HT1080 (cell line): Measurements from ENCODE around the gene ROGDI. TPM values are rescaled to one million over a fixed set of nuclear protein-coding genes. Genes with fewer than 3 reads are reported as not detected.
"Not testable (repeated sequence)": the region's sequence is repeated elsewhere in the genome, so short reads cannot be mapped to it uniquely, and the experiment has no call there.

Experiments
- DNase-seq: peaks from one replicate; pipeline ENCODE4 v3.0.0-alpha.2; 2015; ENCODE audit warnings: low read depth
- total RNA-seq: library from RNA; depleted of rRNA; stranded (reverse); fragments of >200 nt; shearing (Covaris generic); gene quantifications from 2 replicates; pipeline ENCODE4 v1.2.3, GENCODE V29; 2014

The ROGDI gene
- total RNA-seq, 1 experiment from 2014 or later, result 5.7 TPM

DNA sequence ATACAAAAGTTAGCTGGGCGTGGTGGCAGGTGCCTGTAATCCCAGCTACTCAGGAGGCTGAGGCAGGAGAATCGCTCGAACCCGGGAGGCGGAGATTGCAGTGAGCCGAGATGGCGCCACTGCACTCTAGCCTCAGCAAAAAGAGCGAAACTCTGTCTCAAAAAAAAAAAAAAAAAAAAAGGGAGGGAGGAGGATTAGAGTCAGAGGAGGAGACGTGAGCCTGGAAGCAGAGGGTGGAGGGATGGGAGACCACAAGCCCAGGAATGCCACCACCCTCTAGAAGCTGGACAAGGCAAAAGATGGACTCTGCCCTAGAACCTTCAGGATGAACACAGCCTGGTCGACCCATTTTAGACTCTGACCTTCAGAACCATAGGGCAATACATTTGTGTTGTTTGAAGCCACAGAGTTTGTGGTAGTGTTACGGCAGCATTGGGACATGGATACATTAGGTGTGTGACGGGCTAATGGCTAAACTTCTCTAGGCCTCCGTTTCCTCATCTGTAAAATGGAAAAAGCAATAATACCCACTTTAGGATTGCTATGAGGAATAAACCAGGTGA lies 9.4 kb downstream of the ROGDI start:
- DNase-seq, result no peak

DNA sequence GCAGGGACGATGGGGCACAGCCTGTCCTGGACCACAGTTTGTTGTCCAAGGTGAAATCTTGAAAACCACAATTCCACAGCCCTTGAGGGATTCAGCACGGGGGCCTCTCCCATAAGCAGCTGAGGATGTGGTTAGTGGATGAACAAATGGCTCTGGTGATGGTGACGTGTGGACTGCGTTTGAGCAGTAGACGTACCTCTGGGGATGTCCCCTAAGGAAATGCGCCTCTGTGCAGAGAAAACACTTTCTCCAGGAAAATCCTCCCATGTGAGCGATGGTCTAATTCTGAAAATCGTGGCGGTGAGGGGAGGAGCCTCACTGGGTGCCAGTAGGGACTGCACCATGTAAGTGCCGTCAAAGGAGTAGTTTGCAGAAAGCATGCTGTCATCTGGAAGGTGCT lies 11.6 kb downstream of the ROGDI start:
- peak; percentile 36 for DNase-seq

DNA sequence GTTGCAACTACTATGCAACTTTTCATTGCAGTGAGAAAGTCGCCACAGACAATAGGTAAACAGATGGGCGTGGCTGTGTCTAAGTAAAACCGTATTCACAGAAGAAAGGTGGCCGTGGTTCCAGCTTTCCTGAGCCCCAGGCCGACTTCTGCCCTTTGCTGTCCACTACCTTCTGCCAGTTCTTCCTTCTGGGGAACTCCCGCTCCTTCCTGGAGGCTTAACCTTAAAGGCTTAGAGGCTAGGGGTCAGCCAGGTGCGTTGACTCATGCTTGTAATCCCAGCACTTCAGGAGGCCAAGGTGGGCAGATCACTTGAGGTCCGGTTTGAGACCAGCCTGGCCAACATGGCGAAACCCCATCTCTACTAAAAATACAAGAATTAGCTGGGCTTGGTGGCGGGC lies 12.2 kb downstream of the ROGDI start:
- DNase-seq, result no peak

DNA sequence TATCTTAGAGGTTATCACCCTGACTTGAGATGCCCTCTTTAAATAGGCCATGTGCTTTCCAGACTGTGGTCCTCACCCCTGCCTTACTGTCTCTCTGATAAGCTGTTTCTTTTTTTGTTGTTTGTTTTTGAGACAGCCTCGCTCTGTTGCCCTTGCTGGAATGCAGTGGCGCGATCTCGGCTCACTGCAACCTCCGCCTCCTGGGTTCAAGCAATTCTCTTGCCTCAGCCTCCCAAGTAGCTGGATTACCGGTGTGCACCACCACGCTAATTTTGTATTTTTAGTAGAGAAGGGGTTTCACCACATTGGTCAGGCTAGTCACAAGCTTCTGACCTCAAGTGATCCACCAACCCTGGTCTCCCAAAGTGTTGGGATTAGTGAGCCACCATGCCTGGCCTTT lies 13.5 kb downstream of the ROGDI start:
- DNase-seq, result no peak

DNA sequence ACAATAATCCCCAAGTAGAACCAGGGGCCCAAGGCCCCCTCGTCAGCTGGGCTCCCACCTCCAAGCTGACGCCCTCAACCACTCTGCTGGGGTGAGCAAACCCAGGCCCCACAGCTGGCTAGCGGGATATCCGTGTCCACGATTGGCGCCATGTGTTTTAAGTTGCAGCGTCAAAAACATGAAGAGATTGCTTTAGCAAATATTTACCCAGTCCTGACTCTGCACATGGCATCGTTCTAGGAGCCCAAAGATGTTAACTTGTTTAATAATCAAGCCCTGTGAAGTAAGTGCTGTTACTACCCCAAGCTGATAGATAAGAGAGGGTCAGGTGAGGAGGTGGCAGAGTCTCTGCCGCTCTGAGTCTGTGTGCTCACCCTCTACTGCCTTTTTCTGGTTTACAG lies 13.9 kb downstream of the ROGDI start:
- DNase-seq, result no peak

DNA sequence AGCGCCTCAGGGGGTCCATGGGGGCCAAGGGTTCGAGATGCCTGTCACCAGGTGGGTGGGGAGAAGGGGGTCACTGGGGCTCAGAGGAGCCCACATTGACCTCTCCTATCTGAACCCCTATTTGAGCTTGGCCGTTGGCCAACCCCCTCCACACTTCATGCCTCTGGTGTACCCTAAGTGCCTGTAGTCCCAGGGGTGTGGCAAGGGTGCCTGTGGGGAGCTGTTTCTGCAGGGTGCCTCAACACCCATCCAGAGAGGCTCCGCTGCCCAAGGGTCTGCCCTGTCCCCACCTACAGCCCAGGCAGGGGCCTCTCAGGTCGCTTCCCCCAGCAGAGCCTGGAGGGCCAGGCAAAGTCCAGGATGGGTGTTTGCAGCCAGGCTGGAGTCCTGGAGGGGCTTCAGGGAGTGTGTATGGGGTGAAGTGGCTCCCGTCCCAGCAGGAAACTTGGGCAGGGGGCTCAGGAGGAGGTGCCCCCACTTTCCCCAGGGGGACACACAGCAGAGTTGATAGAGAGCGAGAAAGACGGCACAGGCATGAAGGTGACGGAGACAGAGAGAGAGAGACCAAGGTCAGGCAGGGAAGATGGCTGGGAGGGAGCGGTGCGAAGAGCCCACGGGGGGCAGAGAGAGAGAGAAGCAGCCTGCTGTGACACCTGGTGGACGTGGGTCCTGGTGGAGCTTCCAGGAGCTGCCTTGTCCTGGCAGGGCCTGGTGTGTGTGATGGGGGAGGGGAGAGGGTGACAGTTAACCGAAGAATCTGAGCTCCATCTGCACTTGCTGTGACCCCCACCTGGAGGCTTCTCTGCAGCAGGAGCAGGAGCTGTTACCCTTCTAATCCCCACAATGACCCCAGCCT lies 14.6 kb downstream of the ROGDI start, which contains the start of gene SEPTIN12:
TSS of gene SEPTIN12 (minus strand) at position 719 of the 856 bp plus-strand sequence. CDS start at position 19, 700 bp downstream.
- DNase-seq, result no peak

DNA sequence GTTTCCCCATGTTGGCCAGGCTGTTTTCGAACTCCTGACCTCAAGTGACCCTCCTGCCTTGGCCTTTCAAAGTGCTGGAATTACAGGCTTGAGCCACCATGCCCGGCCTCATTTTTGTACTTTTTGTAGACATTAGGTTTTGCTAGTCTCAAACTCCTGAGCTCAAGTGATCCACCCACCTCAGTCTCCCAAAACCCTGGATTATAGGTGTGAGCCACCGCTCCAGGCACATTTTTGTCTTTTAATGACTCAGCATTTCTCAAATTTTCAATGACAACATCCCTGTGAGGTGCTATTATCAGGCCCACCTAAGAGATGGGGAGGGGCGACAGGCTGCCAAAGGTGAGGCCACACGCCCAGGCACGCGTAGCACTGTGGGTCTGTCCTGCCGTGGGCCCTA lies 15.4 kb downstream of the ROGDI start:
- no peak for DNase-seq

DNA sequence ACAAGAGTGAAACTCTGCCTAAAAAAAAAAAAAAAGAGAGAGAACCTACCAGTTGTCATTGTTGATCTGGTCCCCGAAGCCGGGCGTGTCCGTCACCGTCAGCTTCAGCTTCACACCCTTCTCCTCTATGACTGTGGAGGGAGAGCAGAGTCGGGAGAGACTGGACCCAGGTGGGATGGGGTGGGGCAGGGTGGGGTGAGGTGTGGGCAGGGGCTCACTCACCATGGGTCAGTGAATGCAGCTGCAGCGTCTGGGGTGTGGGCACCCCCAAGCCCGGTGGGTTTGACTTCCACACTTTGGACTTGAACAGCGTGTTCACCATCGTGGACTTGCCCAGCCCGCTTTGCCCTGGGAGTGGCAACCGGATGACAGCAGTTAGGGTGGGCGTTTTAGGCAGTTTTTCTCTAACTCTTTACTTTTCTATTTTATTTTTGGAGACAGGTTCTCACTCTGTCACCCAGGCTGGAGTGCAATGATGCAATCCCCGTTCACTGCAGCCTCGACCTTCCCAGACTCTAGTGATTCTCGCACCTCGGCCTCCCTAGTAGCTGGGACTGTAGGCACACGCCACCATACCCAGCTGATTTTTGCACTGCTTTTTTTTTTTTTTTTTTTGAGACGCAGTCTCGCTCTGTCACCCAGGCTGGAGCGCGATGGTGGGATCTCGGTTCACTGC lies 16.5 kb downstream of the ROGDI start:
- DNase-seq, result no peak

DNA sequence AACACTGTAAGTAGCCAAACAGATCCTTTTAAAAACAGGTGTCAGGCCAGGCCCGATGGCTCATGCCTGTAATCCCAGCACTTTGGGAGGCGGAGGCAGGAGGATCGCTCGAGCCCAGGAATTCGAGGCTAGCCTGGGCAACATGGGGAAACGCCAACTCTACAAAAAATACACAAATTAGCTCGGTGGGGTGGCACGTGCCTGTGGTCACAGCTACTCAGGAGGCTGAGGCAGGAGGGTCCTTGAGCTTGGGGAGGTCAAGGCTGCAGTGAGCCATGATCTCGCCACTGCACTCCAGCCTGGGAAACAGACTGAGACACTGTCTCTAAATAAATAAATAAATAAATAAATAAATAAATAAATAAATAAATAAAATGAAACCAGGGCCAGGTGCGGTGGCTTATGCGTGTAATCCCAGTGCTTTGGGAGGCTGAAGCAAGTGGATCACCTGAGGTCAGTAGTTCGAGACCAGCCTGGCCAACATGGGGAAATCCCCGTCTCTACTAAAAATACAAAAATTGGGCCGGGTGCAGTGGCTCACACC lies 17.9 kb downstream of the ROGDI start:
- DNase-seq, result not testable (repeated sequence)

DNA sequence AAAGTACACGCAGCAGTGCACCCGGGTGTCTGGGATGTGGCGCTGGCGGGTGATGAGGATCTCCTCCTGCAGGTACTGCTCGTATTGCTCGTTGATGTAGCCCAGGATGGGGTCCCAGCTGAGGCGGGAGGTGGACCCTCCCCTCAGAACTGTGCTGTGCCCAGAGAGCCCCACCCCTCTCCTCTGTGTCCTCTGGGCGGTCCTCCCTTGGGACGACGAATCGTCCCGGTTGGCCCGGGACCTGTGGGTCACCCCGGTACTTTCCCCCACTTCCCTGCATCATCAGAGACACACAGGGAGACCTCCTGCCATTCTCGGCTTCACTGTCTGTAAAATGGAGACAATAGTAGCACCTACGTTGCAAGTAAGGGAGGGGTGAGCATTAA lies 18.5 kb downstream of the ROGDI start:
- no peak for DNase-seq

DNA sequence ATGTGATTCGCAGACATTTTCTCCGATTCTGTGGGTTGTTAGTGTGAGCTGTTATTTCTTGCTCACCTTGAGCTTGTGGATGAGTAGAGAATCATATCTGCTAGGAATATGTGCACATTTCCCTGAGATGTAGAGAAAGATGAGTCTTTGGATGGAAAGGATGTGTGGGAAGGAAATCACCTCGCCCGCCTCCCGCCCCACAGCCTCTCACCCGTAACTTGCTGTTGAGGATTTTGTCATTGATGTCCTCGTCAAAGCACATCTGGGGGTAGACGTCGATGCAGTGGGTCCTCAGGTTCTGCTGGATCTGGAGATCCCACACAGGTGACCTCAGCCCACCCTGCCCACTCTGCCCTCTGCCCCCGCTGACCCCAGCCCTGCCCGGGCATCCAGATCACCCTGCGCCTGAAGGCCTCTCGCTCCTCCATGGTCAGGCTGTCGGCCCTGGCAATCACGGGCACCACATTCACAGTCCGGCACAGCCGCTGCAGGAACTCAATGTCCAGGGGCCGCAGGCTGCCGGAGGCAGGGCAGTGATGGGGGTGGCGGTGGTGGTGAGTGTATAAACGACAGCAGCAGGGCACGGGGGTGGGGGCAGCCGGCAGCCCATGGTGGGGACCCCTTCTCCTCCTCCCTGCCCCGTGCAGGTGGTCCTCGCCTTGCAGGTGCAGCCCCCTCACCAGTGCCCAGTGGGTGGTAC lies 19.0 kb downstream of the ROGDI start:
- DNase-seq, result no peak

DNA sequence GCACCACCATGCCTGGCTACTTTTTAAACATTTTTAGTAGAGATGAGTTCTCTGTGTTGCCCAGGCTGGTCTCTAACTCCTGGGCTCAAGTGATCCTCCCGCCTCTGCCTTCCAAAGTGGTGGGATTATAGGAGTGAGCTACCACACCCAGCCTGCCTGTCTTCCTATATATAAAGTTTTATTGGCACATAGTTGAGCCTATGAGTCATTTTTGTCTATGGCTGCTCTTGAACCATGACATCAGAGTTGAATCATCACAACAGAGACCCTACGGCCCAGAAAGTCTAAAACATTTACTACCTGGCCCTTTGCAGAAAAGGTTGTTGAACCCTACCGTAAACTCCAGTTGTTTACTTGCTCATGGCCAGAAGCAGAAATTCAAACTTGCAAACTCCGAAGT lies 22.2 kb downstream of the ROGDI start:
- peak; percentile 40 for DNase-seq

DNA sequence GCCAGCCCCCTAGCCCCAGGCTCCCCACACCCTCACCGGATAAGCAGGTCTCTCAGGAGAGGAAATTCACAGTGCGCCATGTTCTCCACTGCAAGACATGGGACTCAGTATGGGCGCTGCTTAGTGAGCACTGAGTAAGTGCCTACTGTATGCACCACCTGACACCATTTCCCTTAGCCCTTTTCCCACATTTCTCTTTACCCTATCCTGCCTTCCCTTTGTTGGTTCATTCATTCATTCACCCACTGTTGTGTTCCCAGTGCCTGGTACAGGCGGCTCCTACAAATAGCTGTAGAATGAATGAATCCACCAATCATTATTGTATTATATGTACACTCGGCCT lies 24.4 kb downstream of the ROGDI start:
- no peak for DNase-seq

DNA sequence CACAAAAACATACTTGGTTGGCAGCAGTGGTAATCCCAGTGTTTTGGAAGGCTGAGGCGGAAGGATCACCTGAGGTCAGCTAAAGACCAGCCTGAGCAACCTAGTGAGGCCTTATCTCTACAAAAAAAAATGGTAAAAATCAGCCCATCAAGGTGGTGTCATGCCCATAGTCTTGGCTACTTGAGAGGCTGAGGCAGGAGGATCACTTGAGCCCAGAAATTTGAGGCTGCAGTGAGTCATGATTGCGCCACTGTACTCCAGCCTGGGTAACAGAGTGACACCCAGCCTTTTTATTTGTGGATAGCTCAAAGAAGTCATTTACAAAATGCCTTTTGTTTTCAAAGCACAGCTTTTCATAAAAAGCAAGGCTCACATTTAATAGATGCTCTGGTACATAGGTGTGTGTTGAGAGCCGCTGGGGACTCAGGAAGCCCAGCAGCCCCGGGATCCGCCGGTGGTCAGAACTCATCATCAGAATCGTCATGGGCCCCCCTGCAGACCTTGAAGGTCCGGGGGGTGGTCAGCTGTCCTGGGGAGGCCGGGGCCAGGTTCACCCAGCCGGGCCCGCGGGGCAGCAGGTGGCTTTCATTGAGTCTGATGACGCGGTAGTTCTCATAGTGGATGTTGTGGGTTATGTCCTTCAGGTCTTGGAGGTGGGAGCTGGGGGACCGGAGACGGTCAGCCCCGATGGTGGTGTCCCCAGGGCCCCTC lies 24.9 kb downstream of the ROGDI start:
- DNase-seq, result no peak

DNA sequence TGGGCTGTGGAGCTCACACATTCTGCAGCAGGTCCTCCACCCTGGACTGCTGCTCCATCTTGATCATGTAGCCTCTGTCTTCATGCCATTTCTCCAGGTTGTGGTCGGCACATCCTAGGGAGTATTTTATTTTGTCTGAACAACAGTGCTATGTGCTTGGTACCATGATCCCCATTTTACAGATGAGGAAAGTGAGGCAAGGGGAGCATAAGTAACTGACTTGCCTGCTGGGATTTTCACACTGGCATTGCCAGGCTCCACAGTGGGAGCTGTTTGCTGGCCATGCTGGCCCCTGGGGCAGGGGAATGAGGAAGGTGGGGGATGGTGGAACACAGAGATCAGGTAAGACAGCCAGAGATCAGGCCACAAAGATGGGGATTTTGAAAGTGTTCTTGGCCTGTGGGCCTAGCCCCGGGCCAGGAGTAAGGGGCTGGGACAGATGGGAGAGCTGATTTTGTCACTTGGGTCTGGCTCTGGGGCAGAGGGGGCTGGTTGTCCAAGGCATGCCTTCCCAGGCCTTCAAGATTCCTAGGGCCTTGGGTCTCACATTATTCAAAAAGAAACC lies 26.2 kb downstream of the ROGDI start:
- no peak for DNase-seq

DNA sequence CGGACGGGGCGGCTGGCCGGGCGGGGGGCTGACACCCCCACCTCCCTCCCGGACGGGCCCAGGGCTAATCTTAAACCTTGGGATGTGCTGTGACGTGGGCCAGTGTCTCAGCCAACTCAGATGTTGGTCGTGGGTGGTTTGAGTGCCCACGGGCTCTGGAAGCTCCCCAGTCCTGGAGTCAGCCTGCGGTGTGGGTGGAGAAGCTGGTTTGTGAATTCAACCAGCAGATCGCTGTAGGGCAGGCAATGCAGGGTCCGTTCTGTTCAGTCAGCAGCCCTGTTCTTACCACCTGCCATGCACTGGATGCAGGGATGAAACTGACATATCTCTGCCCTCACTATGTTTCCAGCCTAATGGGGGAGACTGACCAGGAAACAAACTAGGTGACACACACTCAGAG lies 27.4 kb downstream of the ROGDI start:
- no peak for DNase-seq

DNA sequence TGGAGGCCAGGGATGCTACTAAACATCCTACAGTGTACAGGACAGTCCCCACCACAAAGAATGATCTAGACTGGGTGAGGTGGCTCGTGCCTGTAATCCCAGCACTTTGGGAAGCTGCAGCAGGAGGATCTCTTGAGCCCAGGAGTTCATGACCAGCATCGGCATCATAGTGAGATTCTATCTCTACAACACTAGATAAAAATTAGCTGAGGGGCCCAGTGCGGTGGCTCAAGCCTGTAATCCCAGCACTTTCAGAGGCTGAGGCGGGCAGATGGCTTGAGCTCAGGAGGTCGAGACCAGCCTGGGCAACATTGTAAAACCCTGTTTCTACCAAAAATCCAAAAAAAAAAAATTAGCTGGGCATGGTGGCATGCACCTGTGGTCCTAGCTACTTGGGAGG lies 30.1 kb downstream of the ROGDI start:
- no peak for DNase-seq

DNA sequence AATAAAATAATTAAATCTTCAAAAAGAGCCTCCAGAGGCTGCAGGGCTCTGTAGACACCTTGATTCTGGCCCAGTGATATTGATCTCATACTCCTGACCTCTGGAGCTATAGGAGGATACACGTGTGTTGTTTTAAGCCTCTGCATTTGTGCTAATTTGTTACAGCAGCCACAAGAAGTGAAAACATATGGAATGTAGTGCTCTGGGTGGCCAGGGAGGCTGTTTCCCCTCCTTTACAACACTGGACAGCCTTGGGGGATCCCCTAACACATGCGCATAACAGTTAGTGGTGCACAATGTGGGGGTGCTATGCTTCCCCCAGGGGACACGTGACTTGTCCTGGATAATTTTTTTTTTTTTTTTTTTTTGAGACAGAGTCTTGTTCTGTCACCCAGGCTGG lies 30.8 kb downstream of the ROGDI start:
- DNase-seq, result no peak

DNA sequence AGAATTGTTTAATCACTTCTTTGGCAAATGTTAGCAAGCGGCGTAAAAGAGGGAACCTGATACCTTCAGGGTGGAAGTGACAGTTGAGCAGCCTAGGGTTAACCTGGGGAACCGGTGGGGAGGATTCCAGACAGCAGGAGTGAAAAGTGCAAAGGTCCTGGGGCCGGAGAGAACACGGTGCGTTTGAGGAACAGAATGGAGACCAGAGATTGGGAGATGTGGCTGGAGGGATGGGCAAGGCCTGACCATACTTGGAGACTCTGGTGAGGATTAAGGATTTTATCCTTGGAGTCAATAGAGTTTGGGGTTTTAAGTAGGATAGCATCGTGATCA lies 33.2 kb downstream of the ROGDI start:
- DNase-seq, result no peak

DNA sequence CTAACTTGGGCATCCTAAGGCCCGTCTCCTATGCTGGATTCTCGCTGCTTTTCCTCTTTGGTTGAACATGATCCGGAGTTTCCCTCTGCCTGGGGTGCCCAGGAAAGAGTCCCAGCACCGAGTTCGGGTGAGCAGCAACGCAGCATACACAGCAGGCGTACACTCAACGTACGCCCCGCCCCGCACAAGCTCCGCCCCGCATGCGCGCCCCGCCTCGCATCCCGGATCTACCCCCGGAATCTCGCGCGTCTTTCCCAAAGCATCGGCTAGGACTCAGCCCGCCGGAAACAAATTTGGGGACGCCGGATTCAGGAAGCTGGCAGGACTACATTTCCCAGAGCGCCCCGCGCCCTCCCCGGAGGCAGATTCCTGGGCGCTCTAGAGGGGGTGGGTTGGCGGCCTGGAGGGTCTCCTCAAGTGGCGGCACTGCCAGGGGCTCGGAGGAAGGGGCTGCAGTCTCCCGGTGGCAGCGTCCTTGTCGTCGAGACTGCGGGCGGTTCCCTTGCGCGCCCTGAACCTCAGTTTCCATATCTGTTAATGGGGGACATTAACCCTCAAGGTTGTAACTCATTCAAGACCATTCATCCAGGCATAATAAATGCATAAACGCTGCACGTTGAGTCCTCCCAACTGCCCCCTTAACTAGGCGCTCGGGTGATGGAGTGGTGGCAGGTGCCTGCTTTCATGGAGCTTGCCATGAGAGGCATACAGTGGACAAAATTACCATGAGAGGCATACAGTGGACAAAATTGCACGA lies 33.7 kb downstream of the ROGDI start:
- peak; percentile 91 for DNase-seq
